ENCODE results near the gene GPR17.

GPR17 gene

DNA sequence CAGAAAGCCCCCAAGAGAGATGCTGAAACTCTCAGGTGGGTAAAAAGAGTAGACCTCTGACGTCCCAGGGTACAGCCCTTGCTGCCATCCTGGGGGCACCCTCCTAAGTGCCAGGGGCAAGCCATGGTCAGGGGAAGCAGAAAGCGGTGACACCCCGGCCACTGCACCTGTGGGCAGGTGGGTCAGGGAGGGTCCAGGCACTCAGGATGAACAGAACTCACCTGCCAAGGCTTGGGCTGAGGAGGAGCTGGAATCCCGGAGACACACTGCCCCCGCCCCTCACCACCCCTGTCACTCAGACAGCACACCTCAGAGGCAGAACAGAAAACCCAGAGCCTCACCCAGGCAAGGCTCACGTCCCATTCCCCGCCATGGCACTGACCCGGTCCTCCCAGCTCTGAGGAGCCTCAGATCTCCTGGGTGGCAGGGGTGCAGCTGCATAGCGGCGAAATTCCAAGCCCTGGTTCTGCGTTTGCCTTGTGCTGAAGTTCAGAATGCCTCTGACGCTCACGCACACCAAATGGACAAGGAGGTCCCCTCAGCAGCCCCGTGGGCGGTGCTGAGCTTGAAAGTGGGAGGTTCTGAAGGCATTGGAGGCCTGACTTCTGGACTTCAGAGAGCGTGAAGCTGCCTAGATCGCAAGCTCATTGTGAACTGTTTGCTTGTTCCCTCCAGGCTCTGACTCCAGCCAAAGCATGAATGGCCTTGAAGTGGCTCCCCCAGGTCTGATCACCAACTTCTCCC lies 4.3 kb downstream of the GPR17 start:
- Histone ChIP-seq H3K27ac (peak overlapping the region in 6 of 21 experiments; percentile 10 to 21 (median 18)), H3K4me3 (no peak overlapping the region)

DNA sequence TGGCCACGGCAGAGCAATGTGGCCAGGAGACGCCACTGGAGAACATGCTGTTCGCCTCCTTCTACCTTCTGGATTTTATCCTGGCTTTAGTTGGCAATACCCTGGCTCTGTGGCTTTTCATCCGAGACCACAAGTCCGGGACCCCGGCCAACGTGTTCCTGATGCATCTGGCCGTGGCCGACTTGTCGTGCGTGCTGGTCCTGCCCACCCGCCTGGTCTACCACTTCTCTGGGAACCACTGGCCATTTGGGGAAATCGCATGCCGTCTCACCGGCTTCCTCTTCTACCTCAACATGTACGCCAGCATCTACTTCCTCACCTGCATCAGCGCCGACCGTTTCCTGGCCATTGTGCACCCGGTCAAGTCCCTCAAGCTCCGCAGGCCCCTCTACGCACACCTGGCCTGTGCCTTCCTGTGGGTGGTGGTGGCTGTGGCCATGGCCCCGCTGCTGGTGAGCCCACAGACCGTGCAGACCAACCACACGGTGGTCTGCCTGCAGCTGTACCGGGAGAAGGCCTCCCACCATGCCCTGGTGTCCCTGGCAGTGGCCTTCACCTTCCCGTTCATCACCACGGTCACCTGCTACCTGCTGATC lies 4.9 kb downstream of the GPR17 start:
- Histone ChIP-seq H3K4me3 (no peak overlapping the region), H3K27ac (peak overlapping the region in 3 of 21 experiments; percentile 12 to 20 (median 20))

DNA sequence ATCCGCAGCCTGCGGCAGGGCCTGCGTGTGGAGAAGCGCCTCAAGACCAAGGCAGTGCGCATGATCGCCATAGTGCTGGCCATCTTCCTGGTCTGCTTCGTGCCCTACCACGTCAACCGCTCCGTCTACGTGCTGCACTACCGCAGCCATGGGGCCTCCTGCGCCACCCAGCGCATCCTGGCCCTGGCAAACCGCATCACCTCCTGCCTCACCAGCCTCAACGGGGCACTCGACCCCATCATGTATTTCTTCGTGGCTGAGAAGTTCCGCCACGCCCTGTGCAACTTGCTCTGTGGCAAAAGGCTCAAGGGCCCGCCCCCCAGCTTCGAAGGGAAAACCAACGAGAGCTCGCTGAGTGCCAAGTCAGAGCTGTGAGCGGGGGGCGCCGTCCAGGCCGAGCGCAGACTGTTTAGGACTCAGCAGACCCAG lies 5.4 kb downstream of the GPR17 start:
- Histone ChIP-seq H3K4me3 (no peak overlapping the region), H3K27ac (peak overlapping the region in 2 of 21 experiments; percentile 12 to 20)

DNA sequence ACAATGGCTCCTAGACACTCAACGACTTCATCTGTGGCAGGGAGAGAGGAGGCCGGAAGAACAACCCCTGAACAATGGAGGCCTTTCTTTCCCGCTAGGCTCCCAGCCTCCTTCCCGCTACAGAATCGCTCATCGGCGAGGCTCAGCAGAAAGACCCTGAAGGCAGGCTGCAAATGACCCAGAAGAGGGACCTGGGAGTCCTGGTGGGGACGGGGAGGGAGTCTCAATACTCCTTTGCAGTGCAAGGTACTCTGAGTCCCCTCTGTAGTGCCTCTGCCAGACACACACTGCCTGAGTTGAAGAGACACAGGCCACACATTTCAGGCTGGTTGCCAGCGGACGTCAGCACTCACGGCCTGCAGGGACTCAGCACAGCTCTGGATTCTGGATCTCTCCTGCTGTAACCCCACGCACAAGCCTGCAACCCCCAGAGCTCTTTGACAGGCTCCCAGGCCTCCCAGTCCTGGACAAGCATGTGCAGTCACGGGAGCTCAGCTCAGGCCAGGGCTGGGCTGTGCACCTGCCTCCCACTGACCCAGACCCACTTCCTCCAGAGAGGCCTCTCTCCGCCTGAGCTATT lies 6.1 kb downstream of the GPR17 start:
- Histone ChIP-seq H3K27ac (peak overlapping the region in 1 of 21 experiments; percentile 20), H3K4me3 (no peak overlapping the region)

DNA sequence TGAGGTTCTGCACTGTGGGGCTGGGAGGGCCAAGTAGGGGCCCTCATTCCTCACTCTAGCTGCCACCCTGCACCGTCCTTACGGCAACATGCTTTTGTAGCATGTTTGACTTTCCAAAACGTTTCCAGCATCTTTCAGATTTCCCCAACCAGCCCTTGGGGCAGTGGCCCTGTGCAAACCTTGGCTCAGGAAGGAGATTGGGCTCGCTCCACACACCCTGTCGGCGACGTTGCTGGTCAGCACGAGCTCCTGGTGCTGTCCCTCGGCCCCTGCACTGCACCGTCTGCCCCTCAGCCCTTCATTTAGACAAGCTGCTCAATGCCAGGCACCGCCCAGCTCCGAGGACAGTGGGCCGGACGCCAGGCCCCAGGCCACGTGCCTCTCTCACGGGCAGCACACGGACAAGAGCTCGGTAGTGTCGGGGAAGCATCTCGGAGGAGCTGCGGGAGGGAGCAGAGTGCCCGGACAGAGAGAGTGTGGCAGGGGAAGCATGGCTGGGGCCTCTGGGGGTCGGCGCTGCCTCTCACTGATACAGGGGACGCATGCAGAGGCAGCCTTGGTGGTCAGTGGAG lies 6.9 kb downstream of the GPR17 start:
- no peak overlapping the region for H3K27ac ChIP-seq
- H3K4me3 ChIP-seq = no peak overlapping the region

DNA sequence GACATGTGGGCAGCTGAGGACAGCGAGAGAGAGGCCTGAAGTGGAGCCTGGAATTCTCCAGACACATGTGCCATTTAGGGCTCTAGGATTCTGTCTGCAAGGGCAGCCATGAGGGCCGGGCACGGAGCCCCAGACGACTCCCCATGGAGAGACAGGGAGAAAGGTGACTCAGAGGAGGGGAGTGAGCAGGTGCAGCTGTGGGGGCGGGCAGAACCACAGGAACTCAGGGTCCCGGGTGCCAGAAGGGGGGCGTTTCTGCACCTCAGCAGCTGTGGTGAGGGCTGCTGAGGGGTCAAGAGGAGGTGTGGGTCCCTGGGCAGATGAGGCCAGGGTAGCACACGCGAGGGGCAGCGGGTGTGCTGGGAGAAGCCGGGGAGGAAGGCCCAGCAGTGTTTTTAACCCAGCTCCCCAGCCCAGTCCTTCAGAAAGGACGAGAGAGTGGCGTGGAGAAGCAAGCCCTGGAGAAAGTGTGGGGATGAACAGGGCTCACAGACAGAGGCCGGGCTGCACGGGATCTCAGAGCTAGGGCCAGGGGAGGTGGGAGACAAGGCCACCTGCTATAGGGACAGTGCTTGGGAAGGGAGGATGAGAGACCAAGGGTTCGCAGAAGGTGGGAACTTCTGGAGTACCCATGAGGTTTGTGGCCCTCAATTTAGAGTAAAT lies 7.6 kb downstream of the GPR17 start:
- Histone ChIP-seq H3K4me3 (no peak overlapping the region), H3K27ac (no peak overlapping the region)

DNA sequence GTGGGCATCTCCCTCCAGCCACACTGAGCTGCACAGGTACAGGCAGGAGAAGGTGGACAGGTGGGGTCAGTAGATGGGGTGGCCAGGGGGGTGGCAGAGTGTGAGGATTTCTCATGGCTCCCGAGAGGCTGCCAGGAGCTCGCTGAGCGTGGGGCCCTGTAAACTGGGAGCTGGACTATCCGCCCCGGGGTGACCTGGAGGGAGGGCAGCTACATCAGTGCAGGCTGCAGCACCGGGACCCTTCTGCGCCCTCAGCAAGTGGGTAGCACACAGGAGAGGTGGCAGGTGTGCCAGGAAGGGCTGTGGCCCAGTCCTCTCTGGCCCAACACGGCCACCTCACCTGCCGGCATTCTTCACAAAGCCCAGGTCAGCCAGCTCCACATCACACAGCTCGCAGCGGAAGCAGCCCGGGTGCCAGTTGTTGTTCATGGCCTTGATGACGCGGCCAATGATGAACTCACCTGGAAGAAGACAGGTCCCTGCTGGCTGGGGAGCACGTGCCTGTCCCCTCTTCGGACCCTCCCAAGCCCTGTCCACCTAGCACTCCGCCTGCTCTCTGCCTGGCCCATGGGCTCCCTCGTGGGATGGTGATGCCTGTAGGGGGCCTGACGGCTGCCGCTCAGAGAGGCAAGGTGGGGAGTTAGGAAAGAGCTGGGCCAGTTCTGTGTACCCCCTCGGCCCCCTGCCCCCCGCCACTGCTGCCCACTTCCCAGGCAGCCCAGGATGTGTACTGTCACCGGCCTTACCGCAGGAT lies 8.3 kb downstream of the GPR17 start:
- Histone ChIP-seq H3K27ac (no peak overlapping the region), H3K4me3 (no peak overlapping the region)

DNA sequence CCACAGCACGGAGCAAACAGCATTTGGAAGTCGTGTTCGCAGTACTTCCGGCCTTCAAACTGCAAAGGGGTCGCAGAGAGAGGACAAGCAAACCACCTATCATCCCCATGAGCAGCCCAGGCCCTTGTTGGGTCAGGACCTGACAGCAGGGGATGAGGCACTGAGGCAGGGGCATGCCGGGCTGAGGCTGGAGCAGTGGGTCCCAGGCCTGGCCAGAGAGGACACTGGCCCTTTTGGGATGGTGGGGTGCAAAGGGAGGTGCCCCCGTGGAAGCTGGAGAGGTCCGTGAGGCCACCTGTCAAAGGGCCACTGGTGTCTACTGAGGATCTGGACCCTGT lies 8.9 kb downstream of the GPR17 start:
- Histone ChIP-seq H3K27ac (no peak overlapping the region), H3K4me3 (no peak overlapping the region)

DNA sequence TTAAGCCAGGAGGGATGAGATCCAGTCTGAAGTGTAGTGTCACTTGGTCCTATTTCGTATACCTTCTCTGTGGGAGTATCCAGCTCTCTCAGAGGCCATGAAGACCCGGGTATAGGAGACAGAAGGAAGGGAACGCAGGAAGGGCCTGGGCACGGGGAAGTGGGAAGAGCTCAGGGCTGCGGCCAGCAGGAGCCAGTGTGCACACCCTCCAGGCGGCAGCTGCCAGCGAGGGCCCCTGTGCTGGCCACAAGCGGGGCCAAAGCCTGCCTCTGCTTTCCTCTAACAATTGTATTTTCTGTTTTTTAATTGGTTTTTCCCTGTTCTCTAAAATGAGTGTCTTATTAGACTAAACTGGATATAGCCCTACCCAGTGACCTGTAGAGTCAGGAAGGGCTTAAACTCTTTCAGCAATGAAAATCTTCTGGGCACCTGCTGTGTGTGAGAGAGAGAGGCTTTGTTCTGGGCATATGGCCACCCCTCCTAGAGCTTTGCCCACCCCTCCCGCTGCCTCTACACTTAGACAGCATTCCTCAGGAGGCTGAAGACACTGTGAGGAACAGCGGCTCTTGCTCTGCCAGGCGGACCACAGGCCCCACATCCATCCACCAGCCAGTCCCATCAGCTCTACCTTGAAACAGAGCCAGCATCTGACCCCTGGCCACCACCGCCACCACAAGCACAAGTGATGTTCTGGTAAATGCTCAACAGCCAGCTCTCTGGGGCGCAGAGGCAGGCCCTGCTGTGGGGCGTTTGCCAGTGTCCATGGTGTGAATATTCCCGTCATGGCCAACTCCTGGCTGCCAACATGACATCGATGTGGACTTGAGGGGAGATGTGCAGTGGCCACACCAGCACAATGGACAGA lies 9.5 kb downstream of the GPR17 start:
- H3K27ac ChIP-seq = no peak overlapping the region

DNA sequence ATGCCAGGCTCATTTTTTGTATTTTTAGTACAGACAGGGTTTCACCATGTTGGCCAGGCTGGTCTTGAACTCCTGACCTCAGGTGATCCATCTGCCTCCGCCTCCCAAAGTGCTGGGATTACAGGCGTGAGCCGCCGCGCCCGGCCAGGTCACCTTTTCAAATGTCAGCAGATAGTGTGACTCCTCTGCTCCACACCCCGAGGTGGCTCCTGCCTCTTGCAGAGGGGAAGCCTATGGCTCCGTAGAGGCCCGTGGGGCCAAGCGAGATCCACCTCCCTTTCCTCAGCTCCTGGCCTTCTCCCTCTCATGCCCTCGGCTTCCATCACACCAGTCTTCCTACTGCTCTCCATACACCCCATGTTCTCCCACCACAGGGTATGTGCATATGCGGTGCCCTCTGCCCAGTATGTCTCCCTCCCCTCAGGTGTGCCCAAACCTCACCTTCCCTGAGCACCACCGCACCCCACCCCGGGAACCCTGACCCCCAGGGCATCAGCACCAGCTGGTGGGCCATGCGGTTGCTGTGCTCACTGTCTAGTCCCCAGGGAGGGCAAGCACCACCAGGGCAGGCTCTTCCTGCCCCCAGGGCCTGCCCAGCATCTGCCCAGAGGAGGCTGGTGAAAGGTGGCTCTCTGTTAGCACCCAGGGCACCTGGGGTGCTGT lies 10.7 kb downstream of the GPR17 start:
- Histone ChIP-seq H3K4me3 (no peak overlapping the region), H3K27ac (peak overlapping the region in 1 of 21 experiments; percentile 31)

More for the DNA sequence above, 9.5 kb downstream of the GPR17 start:
- no peak overlapping the region for H3K4me3 ChIP-seq

DNA sequence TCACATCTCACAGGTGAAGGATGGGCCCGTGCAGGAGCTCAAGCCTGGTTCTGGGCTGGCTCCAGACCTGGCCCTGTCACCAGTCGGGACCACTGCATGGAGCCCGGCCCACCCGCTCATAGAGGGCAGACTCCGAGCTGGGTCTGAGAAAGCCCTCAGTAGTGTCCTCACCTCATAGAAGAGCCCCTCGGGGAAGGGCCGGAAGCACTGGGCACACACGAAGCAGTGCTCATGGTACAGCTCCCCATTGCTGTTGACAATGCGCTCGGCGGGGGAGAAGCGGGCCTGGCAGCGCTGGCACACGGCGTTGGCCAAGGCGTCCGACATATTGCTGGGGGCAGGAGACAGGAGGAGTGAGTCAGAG lies 11.3 kb downstream of the GPR17 start:
- H3K27ac ChIP-seq = peak overlapping the region in 1 of 21 experiments; percentile 31
- H3K4me3 ChIP-seq = no peak overlapping the region

DNA sequence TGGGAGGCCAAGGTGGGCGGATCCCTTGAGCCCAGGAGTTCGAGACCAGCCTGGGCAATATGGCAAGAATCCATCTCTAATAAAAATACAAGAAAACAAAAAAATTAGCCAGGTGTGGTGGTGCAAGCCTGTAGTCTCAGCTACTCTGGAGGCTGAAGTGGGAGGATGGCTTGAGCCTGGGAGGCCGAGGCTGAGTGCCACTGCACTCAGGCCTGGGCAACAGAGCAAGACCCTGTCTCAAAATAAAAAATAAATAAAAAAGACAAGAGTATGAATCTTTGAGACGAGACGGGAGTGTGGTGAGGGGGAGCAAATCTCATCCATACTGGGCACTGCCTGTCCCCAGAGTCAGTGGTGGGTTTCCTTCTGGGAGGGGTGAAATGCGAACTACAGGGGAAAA lies 12.2 kb downstream of the GPR17 start:
- no peak overlapping the region for H3K4me3 ChIP-seq
- peak overlapping the region in 4 of 21 experiments; percentile 5 to 79 (median 42) for H3K27ac ChIP-seq

DNA sequence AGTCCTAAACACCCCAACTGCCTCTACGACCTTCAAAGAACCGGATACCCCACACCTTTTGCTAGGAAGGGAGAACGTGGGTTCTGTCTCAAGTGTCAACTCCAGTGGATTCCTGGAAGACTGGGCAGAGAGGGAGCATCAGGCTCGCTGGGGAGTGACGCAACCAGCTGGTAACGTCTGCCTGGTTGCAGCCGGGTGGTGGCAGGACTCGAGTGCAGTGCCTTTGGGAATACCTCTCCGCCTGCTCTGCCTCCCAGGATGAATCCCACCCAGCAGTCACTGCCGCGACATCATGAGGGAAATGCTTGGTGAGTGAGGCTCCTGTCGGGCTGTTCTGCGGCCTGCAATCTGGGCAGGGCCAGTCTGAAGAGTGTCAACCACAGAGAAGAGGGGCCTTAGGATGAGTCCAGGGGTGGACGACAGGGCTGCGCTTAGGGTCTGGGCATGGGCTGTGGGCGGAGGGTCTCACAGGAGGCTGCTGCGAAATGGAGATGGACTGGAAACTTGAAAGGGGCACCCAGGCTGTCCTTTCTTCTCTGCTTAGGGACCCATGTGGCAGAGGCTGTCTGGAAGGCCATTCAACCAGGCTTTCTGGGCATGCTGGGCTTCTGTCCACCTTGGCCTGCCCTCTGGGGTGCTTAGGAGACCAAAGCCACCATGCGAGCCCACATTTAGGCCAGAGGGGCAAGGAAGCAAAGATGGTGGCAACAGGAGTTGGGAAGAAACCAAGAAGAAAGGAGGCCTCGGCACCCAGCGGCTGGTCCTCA lies 12.9 kb downstream of the GPR17 start:
- no peak overlapping the region for H3K4me3 ChIP-seq

DNA sequence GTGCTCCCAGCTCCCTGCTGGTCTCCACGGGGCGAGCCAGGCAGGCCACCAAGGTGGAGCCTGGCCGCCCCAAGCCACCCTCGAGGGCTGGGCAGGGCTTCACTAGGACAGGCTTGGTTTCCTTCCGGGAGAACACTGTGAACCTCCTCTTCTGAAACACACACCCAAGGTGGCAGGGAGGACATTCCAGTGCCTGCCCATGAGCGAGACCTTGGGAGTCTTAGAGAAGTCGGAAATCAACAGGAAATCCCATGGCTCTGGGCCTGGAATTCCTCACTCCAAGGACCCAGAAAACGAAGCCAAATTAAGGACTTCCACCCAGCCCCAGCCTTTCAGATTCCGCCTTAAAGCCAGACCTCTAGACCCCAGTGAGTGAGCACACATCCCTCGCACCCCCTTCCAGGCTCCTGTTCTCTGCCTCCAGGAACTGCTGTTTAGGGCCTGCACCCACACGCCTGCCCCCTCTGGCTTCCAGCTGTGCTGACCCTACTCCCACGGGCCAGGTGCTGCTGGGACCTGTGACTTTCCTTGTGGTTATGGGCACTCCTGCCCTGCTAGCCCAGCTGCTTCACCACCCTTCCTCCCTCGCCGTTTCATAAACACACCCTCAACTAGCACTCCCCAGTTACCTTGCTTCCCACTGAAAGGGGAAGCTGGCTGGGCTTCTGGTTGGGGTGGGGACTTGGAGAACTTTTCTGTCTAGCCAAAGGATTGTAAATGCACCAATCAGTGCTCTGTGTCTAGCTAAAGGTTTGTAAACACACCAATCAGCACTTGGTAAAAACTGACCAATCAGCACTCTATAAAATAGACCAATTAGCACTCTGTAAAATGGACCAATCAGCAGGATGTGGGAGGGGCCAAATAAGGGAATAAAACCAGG lies 13.7 kb downstream of the GPR17 start:
- Histone ChIP-seq H3K4me3 (no peak overlapping the region), H3K27ac (peak overlapping the region in 11 of 21 experiments; percentile 5 to 81 (median 30))

More for the DNA sequence above, 12.9 kb downstream of the GPR17 start:
- peak overlapping the region in 10 of 21 experiments; percentile 5 to 79 (median 30) for H3K27ac ChIP-seq

DNA sequence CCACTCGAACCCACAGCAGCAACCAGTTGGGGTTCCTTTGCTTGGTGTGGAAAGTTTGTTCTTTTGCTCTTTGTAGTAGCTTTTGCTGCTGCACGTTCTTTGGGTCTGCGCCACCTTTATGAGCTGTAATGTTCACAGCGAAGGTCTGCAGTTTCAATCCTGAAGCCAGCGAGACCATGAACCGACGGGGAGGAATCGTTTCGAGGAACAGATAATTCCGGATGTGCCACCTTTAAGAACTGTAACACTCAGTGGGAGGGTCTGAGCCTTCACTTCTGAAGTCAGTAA lies 14.3 kb downstream of the GPR17 start:
- peak overlapping the region in 3 of 21 experiments; percentile 60 to 81 (median 63) for H3K27ac ChIP-seq
- H3K4me3 ChIP-seq = no peak overlapping the region

DNA sequence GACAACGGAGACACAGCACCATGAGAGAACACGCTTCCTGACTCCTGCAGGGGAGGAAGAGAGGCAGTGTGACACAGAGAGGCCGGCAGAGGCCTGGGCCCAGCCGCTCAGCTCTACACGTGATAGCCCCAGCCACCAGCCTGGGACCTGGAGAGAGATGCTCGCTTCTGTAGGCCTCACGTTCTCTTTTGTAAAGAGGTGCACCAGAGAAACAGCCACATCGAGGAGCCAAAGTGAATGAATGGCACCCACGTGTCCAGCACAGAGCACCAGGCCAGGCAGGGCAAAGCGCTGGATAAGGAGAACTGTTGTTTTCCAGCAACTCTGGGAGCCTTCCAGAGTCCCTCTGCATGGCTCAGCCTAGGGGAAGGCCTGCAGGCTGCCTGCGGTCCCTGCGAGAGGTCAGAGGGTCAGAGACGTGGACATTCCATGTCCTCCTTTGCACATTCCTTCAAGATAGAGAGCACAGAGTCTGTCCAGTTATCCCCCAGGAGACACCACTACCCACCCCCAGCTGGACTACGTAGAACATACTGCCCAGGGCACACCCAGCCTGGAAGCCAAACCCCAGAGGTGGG lies 15.2 kb downstream of the GPR17 start:
- H3K4me3 ChIP-seq = no peak overlapping the region
- H3K27ac ChIP-seq = peak overlapping the region in 8 of 21 experiments; percentile 5 to 81 (median 22)

Measured in skin epidermis (tissue), 12 donors.